Peyer's patch (tissue), 4 donors: ENCODE measurements around the gene CAPNS1.

Experiments
- POLR2A ChIP-seq, 2 donors: fragments of 450-650 bp; IDR thresholded peaks; one replicate each; pipeline ENCODE4 v1.5.1; 2017; ENCODE audit warnings: antibody characterized with exemption in 2 of 2, mild to moderate bottlenecking in 2 of 2, moderate library complexity in 2 of 2
- TF ChIP-seq, protein P1 (sequence below), 6 experiments: fragments of 450-650 bp in 4 of 6; fragments of 200-600 bp in 2 of 6; sonication (generic) in 1 of 6; IDR thresholded peaks; one replicate each; pipeline ENCODE4 v1.5.1; 2017 to 2019; ENCODE audit warnings: antibody characterized with exemption in 6 of 6, mild to moderate bottlenecking in 3 of 6, moderate library complexity in 1 of 6

DNA sequence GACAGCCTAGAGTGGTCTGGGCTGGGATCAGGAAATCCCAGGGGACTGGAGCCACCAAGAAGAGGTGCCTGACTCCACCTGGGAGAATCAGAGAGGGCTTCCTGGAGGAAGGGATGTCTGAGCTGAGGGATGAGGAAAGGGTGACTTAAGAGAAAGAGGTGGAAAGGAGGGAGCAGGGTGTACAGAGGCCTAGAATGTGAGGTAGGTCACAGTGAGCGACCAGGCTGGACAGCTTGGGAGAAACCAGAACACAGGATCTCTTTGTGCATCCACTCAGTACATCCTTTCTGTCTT, 23.6 kb upstream of the CAPNS1 start:
- TF ChIP-seq, protein P1, sequence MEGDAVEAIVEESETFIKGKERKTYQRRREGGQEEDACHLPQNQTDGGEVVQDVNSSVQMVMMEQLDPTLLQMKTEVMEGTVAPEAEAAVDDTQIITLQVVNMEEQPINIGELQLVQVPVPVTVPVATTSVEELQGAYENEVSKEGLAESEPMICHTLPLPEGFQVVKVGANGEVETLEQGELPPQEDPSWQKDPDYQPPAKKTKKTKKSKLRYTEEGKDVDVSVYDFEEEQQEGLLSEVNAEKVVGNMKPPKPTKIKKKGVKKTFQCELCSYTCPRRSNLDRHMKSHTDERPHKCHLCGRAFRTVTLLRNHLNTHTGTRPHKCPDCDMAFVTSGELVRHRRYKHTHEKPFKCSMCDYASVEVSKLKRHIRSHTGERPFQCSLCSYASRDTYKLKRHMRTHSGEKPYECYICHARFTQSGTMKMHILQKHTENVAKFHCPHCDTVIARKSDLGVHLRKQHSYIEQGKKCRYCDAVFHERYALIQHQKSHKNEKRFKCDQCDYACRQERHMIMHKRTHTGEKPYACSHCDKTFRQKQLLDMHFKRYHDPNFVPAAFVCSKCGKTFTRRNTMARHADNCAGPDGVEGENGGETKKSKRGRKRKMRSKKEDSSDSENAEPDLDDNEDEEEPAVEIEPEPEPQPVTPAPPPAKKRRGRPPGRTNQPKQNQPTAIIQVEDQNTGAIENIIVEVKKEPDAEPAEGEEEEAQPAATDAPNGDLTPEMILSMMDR (IDR thresholded peaks at IDR 0.05) = no peak
- TF ChIP-seq POLR2A (IDR thresholded peaks at IDR 0.05) = no peak
